CD4-positive, alpha-beta T cell treated with Interleukin-15 for 1 hour (primary cell): ENCODE results near the gene RIMS3.
"Not testable (repeated sequence)": the region's sequence is repeated elsewhere in the genome, so short reads cannot be mapped to it uniquely, and the experiment has no call there.

Experiments used
- DNase-seq: peaks from one replicate; pipeline ENCODE4 v3.0.0-alpha.2; 2020

RIMS3 gene

DNA sequence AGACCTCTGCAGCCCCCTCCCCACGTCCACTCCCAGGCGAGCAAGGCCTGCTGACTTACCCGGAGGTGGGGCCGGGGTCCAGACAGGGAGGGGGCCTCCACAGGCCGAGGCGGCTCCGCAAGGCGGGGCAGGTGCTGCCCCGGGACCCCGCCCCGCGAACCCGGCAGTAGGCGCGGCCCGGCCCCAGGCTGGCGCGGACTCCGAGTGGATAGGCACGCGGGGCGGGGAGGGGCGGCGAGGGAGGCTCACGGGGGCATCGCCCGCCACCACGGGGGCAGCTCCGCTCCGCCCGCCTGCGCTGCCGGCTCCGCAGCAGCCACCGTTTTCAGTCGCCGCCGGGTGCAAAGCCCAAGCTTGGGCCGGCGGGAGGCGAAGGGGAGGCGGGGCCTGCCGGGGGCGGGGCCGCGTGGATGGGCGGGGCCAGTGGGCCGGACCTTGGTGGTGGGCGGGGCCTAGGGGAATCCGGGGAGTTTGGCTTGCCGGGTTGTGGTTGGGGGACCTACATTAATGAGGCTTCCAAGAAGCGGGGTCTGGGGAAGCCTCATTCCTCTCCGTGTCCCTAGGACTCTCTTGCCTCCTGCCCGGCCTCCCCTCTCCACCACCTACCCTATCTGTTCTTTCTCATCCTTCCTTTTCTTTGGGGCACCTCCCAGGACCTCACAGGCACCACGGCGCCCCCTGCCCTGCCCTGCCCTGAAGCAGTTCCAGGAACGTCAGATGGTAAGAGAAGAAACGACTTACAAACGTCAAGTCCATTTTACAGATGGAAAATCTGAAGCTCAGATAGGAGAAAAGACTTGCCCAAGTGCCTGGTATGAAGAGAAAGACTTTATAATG lies at the start of gene RIMS3:
Gene RIMS3 (minus strand): TSS at position 348 of the 837 bp plus-strand sequence. CDS start 23,757 bp downstream, outside the sequence.
- peak; percentile 82 for DNase-seq

- peak; percentile 61 for DNase-seq
Observed at GRCh38 chr1:40712997-40713396, 47.5 kb upstream of the RIMS3 start.

GRCh38 chr1:40712405-40712944 lies 47.0 kb upstream of the RIMS3 start:
- no peak for DNase-seq

- no peak for DNase-seq
Observed at GRCh38 chr1:40711465-40712404, 46.3 kb upstream of the RIMS3 start.

DNA sequence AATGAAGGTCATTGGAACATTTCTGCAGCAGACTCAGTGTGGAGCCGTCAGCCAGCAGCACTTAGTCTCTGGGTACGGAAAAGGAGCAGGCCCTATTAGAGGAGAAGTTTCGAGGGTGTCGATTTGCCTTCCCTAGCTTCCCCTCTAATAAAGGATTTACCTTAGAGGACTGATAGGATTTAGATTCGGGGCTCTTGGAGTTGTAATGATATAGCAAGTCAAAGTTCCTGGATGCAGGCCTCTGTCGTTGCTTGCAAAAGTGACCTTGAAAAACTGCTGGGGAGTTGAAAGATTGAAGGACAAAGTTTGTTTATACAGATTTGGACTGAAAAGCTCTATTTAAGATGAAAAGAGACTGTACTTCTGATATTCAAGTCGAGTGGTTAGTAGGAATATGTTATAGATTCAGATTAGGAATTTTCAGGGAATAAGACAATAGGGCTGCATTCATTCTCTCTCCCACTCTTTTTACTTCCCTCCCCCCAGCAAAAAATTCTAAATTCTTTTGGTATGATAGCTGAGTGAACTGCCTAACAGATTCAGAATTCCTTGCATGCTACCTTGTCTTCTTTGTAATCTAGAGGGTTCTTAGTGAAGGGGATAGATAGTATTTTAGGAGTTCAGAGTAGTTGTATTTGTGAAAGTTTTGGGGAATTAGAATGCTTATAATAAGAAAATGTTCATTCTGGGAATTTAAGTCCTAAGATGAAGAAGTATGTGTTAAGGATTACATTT lies 45.3 kb upstream of the RIMS3 start:
- no peak for DNase-seq

DNA sequence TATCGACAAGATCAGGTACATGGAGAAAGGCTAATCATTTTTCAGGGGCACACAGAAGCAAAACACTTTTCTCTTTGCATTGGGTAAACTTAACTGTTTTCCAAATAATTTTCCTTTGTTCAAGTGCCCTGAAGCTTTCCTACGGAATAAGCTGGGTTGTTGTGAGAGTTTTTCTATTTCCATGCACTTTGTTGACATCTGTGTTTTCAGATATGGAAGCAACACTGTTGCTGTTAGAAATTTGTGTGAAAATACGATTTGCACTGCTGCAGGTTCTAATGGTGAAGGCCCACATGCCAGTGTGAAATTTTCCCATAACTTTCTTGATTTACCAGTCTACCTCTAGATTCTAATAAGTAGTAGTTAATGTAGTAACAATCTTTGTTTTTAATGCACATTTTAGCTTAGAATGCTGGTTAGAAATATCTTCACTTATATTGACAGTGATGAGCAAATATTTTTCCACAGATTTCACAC lies 44.4 kb upstream of the RIMS3 start:
- no peak for DNase-seq

- DNase-seq, result peak; percentile 86
Observed at GRCh38 chr1:40709100-40709801, 43.8 kb upstream of the RIMS3 start.

GRCh38 chr1:40708750-40709099 lies 43.2 kb upstream of the RIMS3 start:
- no peak for DNase-seq

- no peak for DNase-seq
Observed at GRCh38 chr1:40706626-40707025, 41.1 kb upstream of the RIMS3 start.

- DNase-seq, result no peak
Observed at GRCh38 chr1:40704817-40705733, 39.6 kb upstream of the RIMS3 start.

DNA sequence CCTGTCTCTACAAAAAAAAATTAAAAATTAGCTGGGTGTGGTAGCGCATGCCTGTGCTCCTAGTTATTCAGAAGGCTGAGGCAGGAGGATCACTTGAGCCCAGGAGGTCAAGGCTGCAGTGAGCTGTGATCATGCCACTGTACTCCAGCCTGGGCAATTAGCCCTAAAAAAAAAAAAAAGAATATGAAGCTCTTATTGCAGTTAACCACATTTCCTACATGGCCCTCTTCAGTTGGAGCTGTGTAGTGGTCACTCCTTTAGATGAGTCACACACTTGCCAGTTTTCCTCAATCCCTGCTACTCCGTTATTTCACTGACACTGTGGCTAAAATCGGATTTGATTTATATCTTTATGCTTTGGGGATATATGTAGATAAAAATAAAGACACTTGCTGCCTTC lies 37.8 kb upstream of the RIMS3 start:
- DNase-seq, result no peak

DNA sequence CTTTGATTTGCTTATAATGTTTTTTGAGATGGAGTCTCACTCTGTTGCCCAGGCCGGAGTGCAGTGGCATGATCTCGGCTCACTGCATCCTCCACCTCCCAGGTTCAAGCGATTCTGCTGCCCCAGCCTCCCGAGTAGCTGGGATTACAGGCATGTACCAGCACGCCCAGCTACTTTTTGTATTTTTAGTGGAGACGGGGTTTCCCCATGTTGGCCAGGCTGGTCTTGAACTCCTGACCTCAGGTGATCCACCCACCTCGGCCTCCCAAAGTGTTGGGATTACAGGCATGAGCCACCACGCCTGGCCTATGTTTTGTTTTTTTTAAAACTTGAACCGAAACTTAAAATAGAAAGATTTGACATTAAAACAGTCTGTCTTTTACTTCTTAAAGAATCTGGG lies 37.3 kb upstream of the RIMS3 start:
- DNase-seq, result not testable (repeated sequence)

- no peak for DNase-seq
Observed at GRCh38 chr1:40701684-40702083, 36.2 kb upstream of the RIMS3 start.

DNA sequence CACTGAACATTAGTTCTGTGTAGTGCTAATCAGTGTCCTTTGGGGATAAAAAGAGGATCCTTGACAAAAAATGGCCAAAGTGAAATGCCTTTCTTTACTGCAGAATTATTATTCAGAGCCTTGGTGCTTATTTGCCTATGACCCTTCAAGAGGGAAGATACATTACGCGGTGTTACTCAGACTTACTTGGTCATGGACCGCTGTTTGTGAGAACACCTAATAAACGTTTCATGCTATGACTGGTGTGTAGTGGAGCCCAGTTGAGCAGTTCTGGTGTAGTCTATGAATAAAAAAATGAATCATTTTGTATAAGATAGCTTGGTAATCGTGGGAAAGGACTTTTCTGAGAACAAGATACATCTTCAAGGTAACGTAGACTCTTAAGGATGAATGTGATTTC lies 34.3 kb upstream of the RIMS3 start:
- no peak for DNase-seq

GRCh38 chr1:40697436-40697835 lies 32.0 kb upstream of the RIMS3 start:
- no peak for DNase-seq

- no peak for DNase-seq
Observed at GRCh38 chr1:40696294-40696693, 30.8 kb upstream of the RIMS3 start.

DNA sequence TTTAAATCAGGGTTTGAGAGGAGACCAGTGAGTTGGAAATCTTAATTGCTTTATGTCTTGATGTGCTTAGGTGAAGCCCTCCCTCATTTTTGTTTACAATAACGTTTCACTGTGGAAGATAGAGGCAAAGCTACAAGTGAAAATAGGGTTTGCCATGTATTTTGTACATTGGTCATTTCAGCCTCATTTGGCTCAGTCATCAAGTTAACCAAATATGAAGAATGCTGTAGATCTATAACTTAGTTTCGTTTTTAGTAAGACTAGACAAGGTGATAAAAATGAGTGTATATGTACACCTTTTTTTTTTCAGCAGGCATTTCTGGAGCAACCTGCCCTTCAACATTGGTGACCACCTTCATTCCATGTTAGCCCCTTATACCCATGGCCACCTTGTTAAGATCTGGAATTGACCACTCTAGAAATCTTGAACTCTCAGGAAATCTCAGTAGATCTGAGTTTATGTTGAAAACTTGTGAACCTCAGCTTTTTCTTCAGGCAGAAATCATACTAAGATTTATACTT lies 28.9 kb upstream of the RIMS3 start:
- DNase-seq, result no peak

DNA sequence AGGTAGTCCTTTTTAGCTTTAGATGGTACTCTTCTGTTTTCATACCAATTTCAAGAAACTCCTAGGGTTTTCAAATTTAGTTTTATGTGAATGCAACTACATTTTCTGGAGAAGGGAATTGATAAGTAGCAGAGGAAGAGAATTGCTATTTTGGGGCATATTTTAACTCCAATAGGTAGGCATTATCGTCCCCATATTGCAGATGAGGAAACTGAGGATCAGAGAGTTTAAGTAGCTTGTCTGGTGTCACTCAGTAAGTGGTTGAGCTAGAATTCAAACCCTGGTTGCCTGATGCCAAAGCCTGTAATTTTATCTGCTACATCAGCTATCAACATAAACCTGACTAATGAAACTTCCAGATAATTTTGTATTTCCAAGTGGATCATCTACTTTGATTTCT lies 27.9 kb upstream of the RIMS3 start:
- DNase-seq, result no peak

DNA sequence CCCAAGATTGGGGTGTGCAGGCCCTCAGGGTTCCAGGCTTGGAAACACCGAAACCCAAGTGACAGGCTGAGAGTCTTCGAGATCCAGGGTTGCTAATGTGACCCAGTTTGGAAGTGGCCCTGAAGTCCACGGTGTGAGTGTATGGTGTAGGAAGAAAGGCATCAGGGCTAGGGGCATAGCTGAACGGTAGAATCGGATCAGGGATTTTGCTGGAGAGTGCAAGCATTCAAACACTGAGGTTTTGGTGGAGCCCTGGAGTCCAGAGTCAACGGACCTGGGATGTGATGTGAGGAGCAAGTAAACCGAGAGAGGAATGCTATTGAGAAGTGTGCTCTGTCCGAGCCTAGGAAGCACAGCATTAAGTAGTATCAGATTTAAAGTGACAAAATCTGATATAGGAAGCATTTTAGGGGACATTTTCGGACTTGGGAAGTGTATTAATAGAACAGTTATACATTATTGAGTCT lies 27.0 kb upstream of the RIMS3 start:
- no peak for DNase-seq
